Fibroblast of mammary gland (primary cell): ENCODE measurements around the gene TNFAIP8L3.
"Not testable (repeated sequence)": the region's sequence is repeated elsewhere in the genome, so short reads cannot be mapped to it uniquely, and the experiment has no call there.

Experiments
- DNase-seq: peaks from one replicate; pipeline ENCODE4 v3.0.0-alpha.2; 2010; ENCODE audit warnings: low read depth
- H3K4me3 ChIP-seq: 2 replicates; pipeline ENCODE4 v1.5.1; 2011; ENCODE audit warnings: low read depth, mild to moderate bottlenecking, low read length, moderate library complexity; ENCODE audit not compliant: control insufficient read depth
- CTCF ChIP-seq: conservative IDR thresholded peaks from 2 replicates; pipeline ENCODE4 v1.5.1; 2011; ENCODE audit warnings: low read depth, low read length, inconsistent platforms; ENCODE audit not compliant: control insufficient read depth, insufficient read depth

TNFAIP8L3 gene

DNA sequence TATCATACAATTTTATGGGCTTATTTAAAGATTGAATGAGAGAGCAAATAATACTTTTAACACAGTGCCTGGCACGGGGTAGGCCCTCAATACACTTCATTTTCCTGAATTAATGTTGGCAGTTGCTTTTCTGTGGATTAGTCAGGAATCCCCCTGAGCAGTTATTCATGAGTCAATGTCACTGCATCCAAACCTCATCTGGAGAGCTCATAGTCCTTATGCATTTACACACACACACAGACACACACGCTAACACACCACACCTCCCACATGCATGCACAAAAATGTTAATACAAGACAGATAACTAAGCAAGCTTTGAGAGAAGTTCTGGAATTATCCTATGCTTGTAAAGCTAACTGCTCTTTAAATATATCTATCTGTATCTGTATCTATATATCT lies 34.0 kb upstream of the TNFAIP8L3 start:
- no peak overlapping the region for H3K4me3 ChIP-seq
- no peak for TF ChIP-seq CTCF
- DNase-seq: peak; percentile 68

GRCh38 chr15:51126842-51127241 lies 32.1 kb upstream of the TNFAIP8L3 start:
- no peak overlapping the region for H3K4me3 ChIP-seq
- DNase-seq: no peak
- TF ChIP-seq CTCF: no peak

DNA sequence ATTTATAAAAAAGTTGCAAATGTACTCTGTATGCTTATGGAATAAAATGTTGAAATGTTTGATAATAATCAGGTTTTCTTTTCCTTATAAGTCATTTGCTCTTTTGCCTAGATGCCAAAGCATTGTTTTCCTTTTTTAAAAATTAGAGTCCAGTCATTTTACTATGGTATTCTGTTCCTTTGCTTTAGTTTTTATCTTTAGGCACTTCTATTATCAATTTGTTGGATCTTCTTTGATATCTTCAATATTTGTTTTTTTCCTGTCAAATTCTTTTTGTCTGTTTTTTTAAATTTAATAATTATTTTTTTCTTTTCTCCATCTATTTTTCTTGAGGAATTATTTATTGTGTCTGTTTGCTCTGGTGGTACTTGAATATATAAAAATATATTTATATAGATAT lies 28.3 kb upstream of the TNFAIP8L3 start:
- H3K4me3 ChIP-seq, DNase-seq: not testable (repeated sequence)

DNA sequence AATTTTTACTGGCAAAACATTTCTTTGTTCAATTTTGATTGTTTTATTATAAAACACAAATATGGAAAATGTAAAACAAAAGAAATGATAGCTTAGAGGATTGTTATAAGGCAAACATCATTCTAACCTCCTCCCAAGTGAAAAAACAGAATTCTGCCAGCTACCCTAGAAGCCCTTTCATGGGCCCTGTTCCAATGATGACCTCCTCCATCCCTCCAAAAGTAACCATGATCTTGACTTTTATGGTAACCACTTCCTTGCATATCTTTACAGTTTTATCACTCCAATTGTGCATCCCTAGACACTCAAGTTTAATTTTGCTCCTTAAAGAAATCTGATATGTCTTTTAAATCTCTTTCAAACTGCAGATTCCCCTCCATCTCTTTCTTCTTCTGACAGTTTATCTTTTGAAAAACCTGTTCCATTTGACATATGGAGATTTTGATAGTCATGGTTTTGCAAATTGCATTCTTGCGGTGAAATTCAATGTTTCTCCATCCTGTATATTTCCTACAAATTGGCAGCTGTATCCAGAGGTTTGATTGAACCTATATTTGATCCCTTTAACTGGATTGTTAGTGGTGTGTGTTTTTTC lies 27.0 kb upstream of the TNFAIP8L3 start:
- H3K4me3 ChIP-seq: no peak overlapping the region
- no peak for TF ChIP-seq CTCF
- peak; percentile 41 for DNase-seq

DNA sequence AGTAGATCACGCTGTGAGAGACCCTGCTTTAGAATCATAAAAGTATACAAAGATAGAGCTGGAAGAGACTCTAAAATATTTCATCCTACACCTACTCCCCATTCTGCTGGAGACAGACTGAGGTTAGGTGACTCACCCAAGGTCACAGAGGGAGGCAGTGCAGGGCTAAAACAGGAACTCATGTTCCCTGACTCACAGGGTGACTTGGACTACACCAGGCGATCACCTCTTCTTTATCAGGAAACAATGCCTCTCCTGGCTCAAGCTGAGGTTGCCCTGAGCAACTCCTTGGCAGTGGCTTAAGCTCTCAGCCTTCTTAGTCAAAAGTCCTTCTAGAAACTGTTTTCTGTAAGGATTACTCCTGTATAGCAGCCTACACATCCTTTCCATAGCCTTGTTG lies 26.4 kb upstream of the TNFAIP8L3 start:
- H3K4me3 ChIP-seq: no peak overlapping the region
- DNase-seq: peak; percentile 99
- no peak for TF ChIP-seq CTCF

DNA sequence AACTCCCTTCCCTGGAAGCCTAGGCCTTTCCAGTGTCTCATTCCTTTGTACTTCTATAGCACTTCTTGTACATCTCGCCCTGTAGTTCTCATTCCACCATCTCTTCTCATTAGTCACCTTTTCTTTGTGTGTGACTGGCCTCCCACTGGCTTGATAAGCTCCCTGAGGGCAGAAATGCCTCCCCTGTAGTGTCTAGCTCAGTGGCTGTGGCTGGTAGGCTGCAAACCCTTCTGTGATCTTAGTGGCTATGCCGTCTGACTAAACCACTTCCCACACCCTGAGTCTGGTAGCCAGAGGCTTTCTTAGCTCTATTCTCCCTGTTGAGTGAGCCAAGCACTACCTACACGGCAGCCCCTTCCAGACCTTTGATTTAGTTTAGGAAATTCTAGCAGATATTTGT lies 24.4 kb upstream of the TNFAIP8L3 start:
- TF ChIP-seq CTCF: no peak
- no peak overlapping the region for H3K4me3 ChIP-seq
- DNase-seq: no peak

DNA sequence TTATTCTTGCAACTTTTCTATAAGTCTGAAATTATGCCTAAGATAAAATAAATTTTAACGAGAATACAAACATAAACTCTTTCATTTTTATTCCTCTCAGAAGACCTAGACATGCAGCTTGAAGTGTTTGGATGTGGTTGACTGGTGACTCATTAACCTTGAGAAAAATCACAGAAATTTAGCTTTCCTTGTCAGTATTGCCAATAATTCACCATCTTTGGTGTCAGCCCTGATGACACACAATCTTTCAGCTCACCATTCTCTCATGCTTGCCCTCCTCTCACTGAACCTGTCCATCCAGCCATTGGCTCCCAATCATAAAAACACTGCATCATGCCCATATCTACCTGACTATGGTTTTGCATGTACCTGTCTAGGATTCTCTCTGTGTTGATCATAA lies 22.6 kb upstream of the TNFAIP8L3 start:
- TF ChIP-seq CTCF: no peak
- no peak overlapping the region for H3K4me3 ChIP-seq
- peak; percentile 59 for DNase-seq
